Measurements from ENCODE around the gene NCOR1.

DNA sequence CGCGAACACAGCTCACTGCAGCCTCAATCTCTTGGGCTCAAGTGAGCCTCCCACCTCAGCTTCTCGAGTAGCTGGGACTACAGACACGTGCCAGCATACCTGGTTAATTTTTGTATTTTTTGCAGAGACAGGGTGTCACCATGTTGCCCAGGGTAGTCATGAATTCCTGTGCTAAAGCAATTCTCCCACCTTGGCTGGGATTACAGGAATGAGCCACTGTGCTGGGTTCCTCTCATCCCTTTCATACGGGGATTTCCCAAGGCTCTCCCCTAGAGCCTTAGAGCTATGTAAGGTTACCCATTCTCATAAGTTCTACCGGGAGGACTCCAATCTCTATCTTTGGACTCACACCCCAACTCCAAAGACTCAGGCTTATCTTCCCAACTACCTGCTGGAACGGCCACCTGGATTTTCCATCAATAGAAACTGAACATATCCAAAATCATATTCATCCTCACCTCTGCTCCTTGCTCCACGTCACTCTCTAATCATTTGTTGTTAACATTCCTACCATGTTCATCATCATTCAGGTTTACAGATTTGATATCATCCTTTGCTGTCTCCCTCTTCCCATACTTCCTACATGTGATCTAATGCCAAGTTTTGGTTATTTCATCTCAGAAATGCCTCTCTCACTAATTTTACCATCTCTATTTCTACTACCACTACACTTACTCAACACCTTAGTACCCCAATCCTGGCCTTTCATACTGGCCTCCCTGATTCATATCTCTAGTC lies 92.5 kb downstream of the NCOR1 start:
- TF ChIP-seq POLR2A (IDR thresholded peaks at IDR 0.05; ENCODE audit: low read length) (no peak), GATA1 (IDR thresholded peaks at IDR 0.05; ENCODE audit: low read depth, low read length) (no peak)

Data from erythroblast (primary cell).